ACHN (cell line): ENCODE results near the gene ACTRT3.
"Not testable (repeated sequence)": the region's sequence is repeated elsewhere in the genome, so short reads cannot be mapped to it uniquely, and the experiment has no call there.

ENCODE experiments used
- DNase-seq: peaks from one replicate; pipeline ENCODE4 v3.0.0-alpha.2; 2015
- in situ Hi-C: cut with HindIII; loops from 2 replicates; pipeline ENCODE4 v1.10.0; 2017; ENCODE audit warnings: low sequenced_read_pairs, low pct_ligation_motif_present, low pct_unique_long_range_greater_than_20kb

ACTRT3 gene

DNA sequence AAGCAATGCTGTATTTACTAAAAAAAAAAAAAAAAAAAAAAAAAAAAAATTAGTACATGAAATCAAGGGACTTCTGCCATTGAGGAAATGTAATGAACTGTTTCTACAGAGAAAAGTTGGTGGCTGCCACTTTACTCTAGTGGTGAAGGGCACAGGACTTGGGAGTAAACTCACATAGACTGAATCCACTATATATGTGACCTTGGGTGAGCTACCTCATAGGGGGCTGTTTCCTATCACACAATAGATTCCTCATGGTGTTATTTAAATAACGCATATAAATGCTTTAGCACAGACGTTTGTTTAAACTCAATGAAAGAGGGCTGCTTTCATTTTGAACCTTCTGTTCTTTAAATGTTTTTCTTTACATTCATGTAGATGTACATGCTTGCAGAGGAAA lies 30.3 kb downstream of the ACTRT3 start:
- in situ Hi-C loops, result no loop called here
- DNase-seq, result no peak

DNA sequence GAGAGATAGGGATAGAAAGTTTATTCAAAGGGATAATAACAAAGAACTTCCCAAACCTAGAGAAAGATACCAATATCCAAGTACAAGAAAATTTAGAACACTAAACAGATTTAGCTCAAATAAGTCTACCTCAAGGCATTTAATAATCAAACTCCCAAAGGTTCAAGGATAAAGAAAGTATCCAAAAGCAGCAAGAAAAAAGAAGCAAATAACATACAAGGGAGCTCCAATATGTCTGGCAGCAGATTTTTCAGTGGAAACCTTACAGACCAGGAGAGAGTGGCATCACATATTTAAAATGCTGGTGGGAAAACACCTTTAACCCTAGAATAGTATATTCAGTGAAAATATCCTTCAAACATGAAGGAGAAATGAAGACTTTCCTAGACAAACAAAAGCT lies 37.5 kb downstream of the ACTRT3 start:
- DNase-seq, in situ Hi-C loops: not testable (repeated sequence)

- in situ Hi-C loops, result no loop called here
These were observed 46.6 kb downstream of the ACTRT3 start for GRCh38 chr3:169722724-169723123.

DNA sequence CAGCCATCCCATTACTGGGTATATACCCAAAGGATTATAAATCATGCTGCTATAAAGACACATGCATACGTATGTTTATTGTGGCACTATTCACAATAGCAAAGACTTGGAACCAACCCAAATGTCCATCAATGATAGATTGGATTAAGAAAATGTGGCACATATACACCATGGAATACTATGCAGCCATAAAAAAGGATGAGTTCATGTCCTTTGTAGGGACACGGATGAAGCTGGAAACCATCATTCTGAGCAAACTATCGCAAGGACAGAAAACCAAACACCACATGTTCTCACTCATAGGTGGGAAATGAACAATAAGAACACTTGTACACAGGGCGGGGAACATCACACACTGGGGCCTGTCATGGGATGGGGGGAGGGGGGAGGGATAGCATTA lies 50.9 kb downstream of the ACTRT3 start:
- DNase-seq, in situ Hi-C loops: not testable (repeated sequence)

More at GRCh38 chr3:169722724-169723123, 46.6 kb downstream of the ACTRT3 start:
- DNase-seq, result no peak
